ENCODE measurements around the gene ZFYVE19.
A peak's percentile ranks its signal among the peaks of the same experiment; 100 is the strongest.

The ZFYVE19 gene

GRCh38 chr15:40825661-40826422 is 19.0 kb downstream of the ZFYVE19 start:
- no peak for TF ChIP-seq CTCF (IDR thresholded peaks at IDR 0.05; ENCODE audit: control insufficient read depth, insufficient read depth, low read depth, low read length, missing control alignments)
- H3K4me3 ChIP-seq (ENCODE audit: control insufficient read depth, low read depth, low read length), result no peak overlapping the region
- DNase-seq (ENCODE audit: low read depth), result peak; percentile 16

- no peak for DNase-seq (ENCODE audit: low read depth)
- H3K4me3 ChIP-seq (ENCODE audit: control insufficient read depth, low read depth, low read length), result no peak overlapping the region
- no peak for TF ChIP-seq CTCF (IDR thresholded peaks at IDR 0.05; ENCODE audit: control insufficient read depth, insufficient read depth, low read depth, low read length, missing control alignments)
These were observed 19.7 kb downstream of the ZFYVE19 start for GRCh38 chr15:40826423-40827075.

GRCh38 chr15:40828447-40829036 is 21.7 kb downstream of the ZFYVE19 start, which contains the start of gene PPP1R14D:
PPP1R14D (minus strand) TSS chr15:40828708; CDS start chr15:40828641, 67 bp downstream.
- H3K4me3 ChIP-seq (ENCODE audit: control insufficient read depth, low read depth, low read length), result no peak within 1 kb of the TSS
- no peak for TF ChIP-seq CTCF (IDR thresholded peaks at IDR 0.05; ENCODE audit: control insufficient read depth, insufficient read depth, low read depth, low read length, missing control alignments)
- no peak for DNase-seq (ENCODE audit: low read depth)

GRCh38 chr15:40829115-40829514 is 22.2 kb downstream of the ZFYVE19 start:
- DNase-seq (ENCODE audit: low read depth), result no peak
- TF ChIP-seq CTCF (IDR thresholded peaks at IDR 0.05; ENCODE audit: control insufficient read depth, insufficient read depth, low read depth, low read length, missing control alignments), result no peak
- no peak overlapping the region for H3K4me3 ChIP-seq (ENCODE audit: control insufficient read depth, low read depth, low read length)

- TF ChIP-seq CTCF (IDR thresholded peaks at IDR 0.05; ENCODE audit: control insufficient read depth, insufficient read depth, low read depth, low read length, missing control alignments), result no peak
- H3K4me3 ChIP-seq (ENCODE audit: control insufficient read depth, low read depth, low read length), result no peak overlapping the region
- no peak for DNase-seq (ENCODE audit: low read depth)
These were observed 24.0 kb downstream of the ZFYVE19 start for GRCh38 chr15:40830884-40831283.

GRCh38 chr15:40831861-40832260 is 25.0 kb downstream of the ZFYVE19 start:
- H3K4me3 ChIP-seq (ENCODE audit: control insufficient read depth, low read depth, low read length), result no peak overlapping the region
- no peak for TF ChIP-seq CTCF (IDR thresholded peaks at IDR 0.05; ENCODE audit: control insufficient read depth, insufficient read depth, low read depth, low read length, missing control alignments)
- DNase-seq (ENCODE audit: low read depth), result no peak

Measured in AG09309 (cell line).